ENCODE data around the gene KLHL40.

Gene KLHL40

GRCh38 chr3:42670051-42670576, 15.2 kb upstream of the KLHL40 start:
- TF ChIP-seq CTCF (IDR thresholded peaks at IDR 0.05; ENCODE audit: low read length) (no peak), EZH2 (optimal IDR thresholded peaks at IDR 0.05; ENCODE audit: low read depth, low read length) (no peak), EZH2phosphoT487 (IDR thresholded peaks at IDR 0.05; ENCODE audit: low read length) (no peak)
- Histone ChIP-seq H3K9ac (ENCODE audit: low read length) (no peak overlapping the region), H3K27ac (ENCODE audit: low read length) (no peak overlapping the region), H3K36me3 (replicated peaks; ENCODE audit: insufficient read depth, low read length) (no peaks in the 10 kb centered on the region), H3K9me2 (replicated peaks; ENCODE audit: insufficient read depth, low read length) (no peaks in the 10 kb centered on the region), H3K4me1 (ENCODE audit: low read length) (no peaks in the 10 kb centered on the region), H3K9me3 (replicated peaks; ENCODE audit: insufficient read depth, low read length) (no peaks in the 10 kb centered on the region), H3K27me3 (replicated peaks; ENCODE audit: insufficient read depth, low read length) (no peaks in the 10 kb centered on the region), H3K79me2 (ENCODE audit: low read length) (no peaks in the 10 kb centered on the region), H2AFZ (ENCODE audit: low read length) (no peak overlapping the region), H3K4me2 (ENCODE audit: low read depth, low read length) (no peak overlapping the region), H3F3A (ENCODE audit: insufficient read depth, low read length) (no peaks in the 10 kb centered on the region), H3K4me3 (ENCODE audit: low read length) (no peak overlapping the region), H4K20me1 (ENCODE audit: insufficient read depth, low read length) (no peaks in the 10 kb centered on the region)
- no peak for DNase-seq

GRCh38 chr3:42670670-42671069, 14.7 kb upstream of the KLHL40 start:
- no peak for TF ChIP-seq EZH2phosphoT487 (IDR thresholded peaks at IDR 0.05; ENCODE audit: low read length)
- no peak for TF ChIP-seq CTCF (IDR thresholded peaks at IDR 0.05; ENCODE audit: low read length)
- no peak for TF ChIP-seq EZH2 (optimal IDR thresholded peaks at IDR 0.05; ENCODE audit: low read depth, low read length)
- Histone ChIP-seq H3K9ac (ENCODE audit: low read length) (no peak overlapping the region), H3K79me2 (ENCODE audit: low read length) (no peaks in the 10 kb centered on the region), H3K9me2 (replicated peaks; ENCODE audit: insufficient read depth, low read length) (no peaks in the 10 kb centered on the region), H3K9me3 (replicated peaks; ENCODE audit: insufficient read depth, low read length) (no peaks in the 10 kb centered on the region), H3K27ac (ENCODE audit: low read length) (no peak overlapping the region), H2AFZ (ENCODE audit: low read length) (no peak overlapping the region), H3K27me3 (replicated peaks; ENCODE audit: insufficient read depth, low read length) (no peaks in the 10 kb centered on the region), H4K20me1 (ENCODE audit: insufficient read depth, low read length) (no peaks in the 10 kb centered on the region), H3K4me1 (ENCODE audit: low read length) (no peaks in the 10 kb centered on the region), H3K36me3 (replicated peaks; ENCODE audit: insufficient read depth, low read length) (no peaks in the 10 kb centered on the region), H3K4me3 (ENCODE audit: low read length) (no peak overlapping the region), H3K4me2 (ENCODE audit: low read depth, low read length) (no peak overlapping the region), H3F3A (ENCODE audit: insufficient read depth, low read length) (no peaks in the 10 kb centered on the region)
- DNase-seq: no peak

GRCh38 chr3:42672515-42672914, 12.8 kb upstream of the KLHL40 start:
- TF ChIP-seq EZH2 (optimal IDR thresholded peaks at IDR 0.05; ENCODE audit: low read depth, low read length): no peak
- TF ChIP-seq EZH2phosphoT487 (IDR thresholded peaks at IDR 0.05; ENCODE audit: low read length): no peak
- TF ChIP-seq CTCF (IDR thresholded peaks at IDR 0.05; ENCODE audit: low read length): no peak
- Histone ChIP-seq H3K4me2 (ENCODE audit: low read depth, low read length) (no peak overlapping the region), H3K9me2 (replicated peaks; ENCODE audit: insufficient read depth, low read length) (no peaks in the 10 kb centered on the region), H3K4me1 (ENCODE audit: low read length) (no peaks in the 10 kb centered on the region), H3K36me3 (replicated peaks; ENCODE audit: insufficient read depth, low read length) (no peaks in the 10 kb centered on the region), H3K79me2 (ENCODE audit: low read length) (no peaks in the 10 kb centered on the region), H3F3A (ENCODE audit: insufficient read depth, low read length) (no peaks in the 10 kb centered on the region), H3K4me3 (ENCODE audit: low read length) (no peak overlapping the region), H3K9ac (ENCODE audit: low read length) (no peak overlapping the region), H3K27me3 (replicated peaks; ENCODE audit: insufficient read depth, low read length) (no peaks in the 10 kb centered on the region), H3K9me3 (replicated peaks; ENCODE audit: insufficient read depth, low read length) (no peaks in the 10 kb centered on the region), H2AFZ (ENCODE audit: low read length) (no peak overlapping the region), H4K20me1 (ENCODE audit: insufficient read depth, low read length) (no peaks in the 10 kb centered on the region), H3K27ac (ENCODE audit: low read length) (no peak overlapping the region)
- no peak for DNase-seq
